Panc1 (cell line): ENCODE results near the gene ENTPD6. TPM values are rescaled to one million over a fixed set of nuclear protein-coding genes. Genes with fewer than 3 reads are reported as not detected.
"Not testable (repeated sequence)": the region's sequence is repeated elsewhere in the genome, so short reads cannot be mapped to it uniquely, and the experiment has no call there.

Source experiments
- ATAC-seq: fragments of 200-7000 bp; cut with Tn5 transposase; 2 replicates; pipeline ENCODE4 v1.9.1; 2020; ENCODE audit warnings: mild to moderate bottlenecking, moderate library complexity
- BruUV-seq: library from RNA; stranded (reverse); fragments of 400-500 nt; replicated peaks from 2 replicates; lab custom pipeline; 2021; lab: Mats Ljungman, UMichigan
- CTCF ChIA-PET: fragments of 300-600 bp; sonication (Branson Sonifier 250); formaldehyde crosslinking; loops from one replicate; lab custom pipeline; 2022; ENCODE audit warnings: antibody characterized with exemption; lab: Charles Lee
- POLR2A ChIA-PET: fragments of 300-600 bp; sonication (Branson Sonifier 250); formaldehyde crosslinking; loops from one replicate; lab custom pipeline; 2022; ENCODE audit warnings: antibody characterized with exemption; lab: Charles Lee
- DNase-seq: peaks from one replicate; pipeline ENCODE4 v3.0.0-alpha.2; 2010; ENCODE audit warnings: low read depth, low spot score
- H3K27ac ChIP-seq: 2 replicates; pipeline ENCODE4 v1.5.1; 2011; ENCODE audit warnings: mild to moderate bottlenecking, low read length, inconsistent platforms
- H3K27me3 ChIP-seq: fragments of 200-500 bp; sonication (Bioruptor generic); 2 replicates; pipeline ENCODE4 v1.6.0; 2014; ENCODE audit warnings: low read length, inconsistent platforms; ENCODE audit not compliant: control insufficient read depth, insufficient read depth
- H3K36me3 ChIP-seq: fragments of 200-500 bp; sonication (Bioruptor generic); 2 replicates; pipeline ENCODE4 v1.5.1; 2014; ENCODE audit warnings: inconsistent platforms, mild to moderate bottlenecking, low read length, moderate library complexity; ENCODE audit not compliant: control insufficient read depth, insufficient read depth
- H3K4me1 ChIP-seq: 2 replicates; pipeline ENCODE4 v1.5.1; 2011; ENCODE audit warnings: inconsistent platforms, mild to moderate bottlenecking, low read length, moderate library complexity; ENCODE audit not compliant: control insufficient read depth, insufficient read depth
- H3K4me3 ChIP-seq, 2 experiments: 2 replicates each; pipeline ENCODE4 v1.5.1; 2011 to 2012; ENCODE audit warnings: low read depth in 2 of 2, low read length in 2 of 2, mild to moderate bottlenecking in 2 of 2, inconsistent platforms in 1 of 2, moderate library complexity in 1 of 2
- H3K9me3 ChIP-seq: fragments of 200-500 bp; sonication (Bioruptor generic); 2 replicates; pipeline ENCODE4 v1.5.1; 2014; ENCODE audit warnings: low read depth, mild to moderate bottlenecking, inconsistent platforms, low read length, moderate library complexity; ENCODE audit not compliant: control insufficient read depth, insufficient read depth
- POLR2AphosphoS5 ChIP-seq: IDR thresholded peaks from 2 replicates; pipeline ENCODE4 v1.6.1; 2012; ENCODE audit warnings: mild to moderate bottlenecking, low read depth, low read length, moderate library complexity
- SIN3A ChIP-seq: IDR thresholded peaks from 2 replicates; pipeline ENCODE4 v1.6.1; 2012; ENCODE audit warnings: low read depth, mild to moderate bottlenecking, low read length, moderate library complexity, borderline replicate concordance; ENCODE audit not compliant: insufficient read depth
- TCF7L2 ChIP-seq: IDR thresholded peaks from 2 replicates; pipeline ENCODE4 v1.6.1; 2011; ENCODE audit warnings: mild to moderate bottlenecking, low read depth, low read length, inconsistent platforms
- in situ Hi-C: cut with HindIII; loops from 2 replicates; pipeline ENCODE4 v1.10.0; 2016; ENCODE audit warnings: low sequenced_read_pairs, low pct_unique_long_range_greater_than_20kb
- intact Hi-C: fragments of 100-400 bp; cut with micrococcal nuclease; formaldehyde crosslinking; loops from one replicate; pipeline ENCODE4 v1.10.0; 2022; ENCODE audit not compliant: unreplicated experiment
- total RNA-seq: library from RNA; stranded (reverse); gene quantifications from one replicate; pipeline ENCODE4 v1.2.1, GENCODE V29; 2021; ENCODE audit not compliant: unreplicated experiment
- TF ChIP-seq, protein P1 (sequence below), 2 experiments: IDR thresholded peaks; 2 replicates each; pipeline ENCODE4 v1.6.1; 2011 to 2012; ENCODE audit warnings: low read depth in 2 of 2, control low read depth in 1 of 2, low read length in 1 of 2, mild to moderate bottlenecking in 1 of 2, moderate library complexity in 1 of 2; ENCODE audit not compliant: insufficient read depth in 1 of 2
- TF ChIP-seq, protein P2 (sequence below): fragments of 450-650 bp; IDR thresholded peaks from 2 replicates; pipeline ENCODE4 v1.5.1; 2017; ENCODE audit warnings: mild to moderate bottlenecking

Gene ENTPD6
- total RNA-seq, 1 experiment from 2014 or later = 108 TPM

DNA sequence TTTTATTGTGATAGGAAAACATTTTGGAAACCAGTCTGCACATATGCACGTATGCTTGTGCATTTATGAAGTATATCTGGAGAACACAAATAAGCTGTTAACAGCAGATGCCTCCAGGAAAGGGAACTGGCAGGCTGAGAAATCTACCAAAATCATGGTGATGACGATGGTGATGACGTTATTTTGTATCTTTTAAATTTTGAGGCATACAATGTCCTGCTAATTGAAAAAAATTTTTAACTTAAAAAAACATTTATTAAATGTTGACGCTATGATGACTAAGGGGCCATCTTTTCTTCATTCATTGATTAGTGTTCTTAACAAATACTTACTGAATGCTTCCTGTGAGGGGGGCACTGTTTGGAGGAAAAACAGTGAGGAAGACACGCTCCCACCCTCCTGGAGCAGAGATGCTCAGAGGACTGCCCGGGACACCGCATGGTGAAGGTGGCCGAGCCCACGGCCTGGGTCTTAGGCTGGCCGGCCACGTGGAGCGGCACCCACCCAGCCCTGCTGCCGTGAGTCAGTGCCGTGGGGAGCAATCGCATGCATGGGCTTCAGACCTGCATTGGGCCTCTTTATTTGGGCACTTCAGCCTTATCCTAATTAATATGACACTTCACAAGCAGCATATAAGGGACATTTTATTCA, 15.9 kb upstream of the ENTPD6 start:
- no peak for DNase-seq
- in situ Hi-C loops = no loop called here
- Histone ChIP-seq H3K36me3 (no peaks in the 10 kb centered on the region), H3K27me3 (no peaks in the 10 kb centered on the region), H3K4me1 (peaks cover 35% of the 10 kb centered on the region), H3K9me3 (no peaks in the 10 kb centered on the region), H3K27ac (peak overlapping the region; percentile 76), H3K4me3 (no peak overlapping the region)
- TF ChIP-seq, protein P1, sequence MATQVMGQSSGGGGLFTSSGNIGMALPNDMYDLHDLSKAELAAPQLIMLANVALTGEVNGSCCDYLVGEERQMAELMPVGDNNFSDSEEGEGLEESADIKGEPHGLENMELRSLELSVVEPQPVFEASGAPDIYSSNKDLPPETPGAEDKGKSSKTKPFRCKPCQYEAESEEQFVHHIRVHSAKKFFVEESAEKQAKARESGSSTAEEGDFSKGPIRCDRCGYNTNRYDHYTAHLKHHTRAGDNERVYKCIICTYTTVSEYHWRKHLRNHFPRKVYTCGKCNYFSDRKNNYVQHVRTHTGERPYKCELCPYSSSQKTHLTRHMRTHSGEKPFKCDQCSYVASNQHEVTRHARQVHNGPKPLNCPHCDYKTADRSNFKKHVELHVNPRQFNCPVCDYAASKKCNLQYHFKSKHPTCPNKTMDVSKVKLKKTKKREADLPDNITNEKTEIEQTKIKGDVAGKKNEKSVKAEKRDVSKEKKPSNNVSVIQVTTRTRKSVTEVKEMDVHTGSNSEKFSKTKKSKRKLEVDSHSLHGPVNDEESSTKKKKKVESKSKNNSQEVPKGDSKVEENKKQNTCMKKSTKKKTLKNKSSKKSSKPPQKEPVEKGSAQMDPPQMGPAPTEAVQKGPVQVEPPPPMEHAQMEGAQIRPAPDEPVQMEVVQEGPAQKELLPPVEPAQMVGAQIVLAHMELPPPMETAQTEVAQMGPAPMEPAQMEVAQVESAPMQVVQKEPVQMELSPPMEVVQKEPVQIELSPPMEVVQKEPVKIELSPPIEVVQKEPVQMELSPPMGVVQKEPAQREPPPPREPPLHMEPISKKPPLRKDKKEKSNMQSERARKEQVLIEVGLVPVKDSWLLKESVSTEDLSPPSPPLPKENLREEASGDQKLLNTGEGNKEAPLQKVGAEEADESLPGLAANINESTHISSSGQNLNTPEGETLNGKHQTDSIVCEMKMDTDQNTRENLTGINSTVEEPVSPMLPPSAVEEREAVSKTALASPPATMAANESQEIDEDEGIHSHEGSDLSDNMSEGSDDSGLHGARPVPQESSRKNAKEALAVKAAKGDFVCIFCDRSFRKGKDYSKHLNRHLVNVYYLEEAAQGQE (IDR thresholded peaks at IDR 0.05; ENCODE audit: insufficient read depth in 1 of 2, low read depth in 2 of 2, low read length in 1 of 2) = no peak
- no peak for TF ChIP-seq TCF7L2
- TF ChIP-seq POLR2AphosphoS5 = no peak
- no peak for TF ChIP-seq SIN3A
- TF ChIP-seq, protein P2, sequence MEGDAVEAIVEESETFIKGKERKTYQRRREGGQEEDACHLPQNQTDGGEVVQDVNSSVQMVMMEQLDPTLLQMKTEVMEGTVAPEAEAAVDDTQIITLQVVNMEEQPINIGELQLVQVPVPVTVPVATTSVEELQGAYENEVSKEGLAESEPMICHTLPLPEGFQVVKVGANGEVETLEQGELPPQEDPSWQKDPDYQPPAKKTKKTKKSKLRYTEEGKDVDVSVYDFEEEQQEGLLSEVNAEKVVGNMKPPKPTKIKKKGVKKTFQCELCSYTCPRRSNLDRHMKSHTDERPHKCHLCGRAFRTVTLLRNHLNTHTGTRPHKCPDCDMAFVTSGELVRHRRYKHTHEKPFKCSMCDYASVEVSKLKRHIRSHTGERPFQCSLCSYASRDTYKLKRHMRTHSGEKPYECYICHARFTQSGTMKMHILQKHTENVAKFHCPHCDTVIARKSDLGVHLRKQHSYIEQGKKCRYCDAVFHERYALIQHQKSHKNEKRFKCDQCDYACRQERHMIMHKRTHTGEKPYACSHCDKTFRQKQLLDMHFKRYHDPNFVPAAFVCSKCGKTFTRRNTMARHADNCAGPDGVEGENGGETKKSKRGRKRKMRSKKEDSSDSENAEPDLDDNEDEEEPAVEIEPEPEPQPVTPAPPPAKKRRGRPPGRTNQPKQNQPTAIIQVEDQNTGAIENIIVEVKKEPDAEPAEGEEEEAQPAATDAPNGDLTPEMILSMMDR = peak; percentile 51
- ChIA-PET CTCF (interaction anchor here (0.6 to 1.9 kb wide), 3 partner anchors 47 to 184 kb away, joined by 3 to 11 read pairs (median 6); no protein-coding TSS in a partner anchor), POLR2A (no interaction called here)
- no peak for ATAC-seq
- intact Hi-C loops = loop anchor here (1.0 to 5.0 kb wide), 3 partner anchors 43 to 184 kb away; partner anchors contain the start of gene VSX1
- BruUV-seq = no TSS peak

DNA sequence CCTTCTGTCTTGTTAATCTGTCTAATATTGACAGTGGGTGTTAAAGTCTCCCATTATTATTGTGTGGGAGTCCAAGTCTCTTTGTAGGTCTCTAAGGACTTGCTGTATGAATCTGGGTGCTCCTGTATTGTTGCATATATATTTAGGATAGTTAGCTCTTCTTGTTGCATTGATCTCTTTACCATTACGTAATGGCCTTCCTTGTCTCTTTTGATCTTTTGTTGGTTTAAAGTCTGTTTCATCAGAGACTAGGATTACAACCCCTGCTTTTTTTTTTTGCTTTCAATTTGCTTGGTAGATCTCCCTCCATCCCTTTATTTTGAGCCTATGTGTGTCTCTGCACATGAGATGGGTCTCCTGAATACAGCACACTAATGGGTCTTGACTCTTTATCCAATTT, 11.1 kb upstream of the ENTPD6 start:
- BruUV-seq, H3K4me3 ChIP-seq, DNase-seq, H3K36me3 ChIP-seq, in situ Hi-C loops, POLR2A ChIA-PET, ATAC-seq, H3K9me3 ChIP-seq, H3K4me1 ChIP-seq, H3K27me3 ChIP-seq, H3K27ac ChIP-seq, intact Hi-C loops: not testable (repeated sequence)
- CTCF ChIA-PET = interaction anchor here (0.7 kb wide), 1 partner anchor 109 kb away, joined by 4 read pairs; no protein-coding TSS in a partner anchor

DNA sequence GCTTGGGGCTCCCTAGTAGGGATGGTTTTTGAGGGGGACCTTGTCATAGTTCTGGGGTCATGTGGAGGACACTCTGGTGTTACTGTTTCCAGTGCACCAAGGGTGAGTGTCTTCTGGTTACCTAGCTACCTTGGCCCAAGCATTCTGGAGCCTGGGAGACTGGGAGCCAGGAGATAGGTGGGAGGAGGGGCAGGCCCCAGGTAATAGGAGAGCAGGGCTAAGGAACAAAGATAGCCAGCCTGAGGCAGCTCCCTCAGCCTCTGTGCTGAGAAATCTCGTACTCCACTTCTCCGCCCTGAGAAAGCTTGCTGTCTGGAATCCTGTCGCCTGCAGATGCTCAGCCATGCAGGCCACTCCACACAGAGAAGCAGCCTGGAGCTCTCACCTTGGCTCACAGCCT, 8.3 kb upstream of the ENTPD6 start:
- in situ Hi-C loops = no loop called here

More for the DNA sequence above, 8.3 kb upstream of the ENTPD6 start:
- Histone ChIP-seq H3K4me3 (no peak overlapping the region), H3K36me3 (no peaks in the 10 kb centered on the region), H3K9me3 (no peaks in the 10 kb centered on the region), H3K4me1 (peaks cover 10% of the 10 kb centered on the region), H3K27ac (no peak overlapping the region), H3K27me3 (no peaks in the 10 kb centered on the region)
- BruUV-seq = no TSS peak
- TF ChIP-seq, protein P2 = no peak
- TF ChIP-seq SIN3A = no peak
- TF ChIP-seq, protein P1 (IDR thresholded peaks at IDR 0.05; ENCODE audit: insufficient read depth in 1 of 2, low read depth in 2 of 2, low read length in 1 of 2) = no peak
- no peak for TF ChIP-seq POLR2AphosphoS5
- TF ChIP-seq TCF7L2 = no peak
- DNase-seq = no peak
- intact Hi-C loops = no loop called here
- CTCF ChIA-PET = no interaction called here
- no peak for ATAC-seq
- POLR2A ChIA-PET = interaction anchor here (1.1 kb wide), 1 partner anchor 32 kb away, joined by 3 read pairs; no protein-coding TSS in a partner anchor
